Endothelial cell (in vitro differentiated cells): Measurements from ENCODE around the gene LSG1. TPM values are rescaled to one million over a fixed set of nuclear protein-coding genes. Genes with fewer than 3 reads are reported as not detected.

Experiments used
- DNase-seq: peaks from one replicate; pipeline ENCODE4 v3.0.0; 2021; ENCODE audit warnings: low spot score
- H3K27ac Mint-ChIP-seq: one replicate; pipeline ENCODE4 v1.8.0; 2021; ENCODE audit warnings: mixed read lengths, inconsistent platforms; ENCODE audit not compliant: unreplicated experiment
- H3K27me3 Mint-ChIP-seq: one replicate; pipeline ENCODE4 v1.8.0; 2021; ENCODE audit warnings: mild to moderate bottlenecking, moderate library complexity, mixed read lengths, inconsistent platforms; ENCODE audit not compliant: unreplicated experiment
- H3K36me3 Mint-ChIP-seq: one replicate; pipeline ENCODE4 v1.8.0; 2021; ENCODE audit warnings: mild to moderate bottlenecking, low read depth, mixed read lengths, inconsistent platforms; ENCODE audit not compliant: unreplicated experiment
- H3K4me1 Mint-ChIP-seq: one replicate; pipeline ENCODE4 v1.8.0; 2021; ENCODE audit warnings: mild to moderate bottlenecking, mixed read lengths, inconsistent platforms; ENCODE audit not compliant: unreplicated experiment
- H3K4me3 Mint-ChIP-seq: one replicate; pipeline ENCODE4 v1.8.0; 2021; ENCODE audit warnings: mild to moderate bottlenecking, mixed read lengths, inconsistent platforms; ENCODE audit not compliant: unreplicated experiment
- H3K9me3 Mint-ChIP-seq: one replicate; pipeline ENCODE4 v1.8.0; 2021; ENCODE audit warnings: mixed read lengths, inconsistent platforms; ENCODE audit not compliant: unreplicated experiment
- CTCF ChIP-seq: fragments of 200-600 bp; sonication (generic); IDR thresholded peaks from one replicate; pipeline ENCODE4 v1.5.0; 2021; ENCODE audit warnings: antibody characterized with exemption; ENCODE audit not compliant: unreplicated experiment
- total RNA-seq: library from RNA; stranded (reverse); fragmentation: NEBNext Ultra II Directional; extraction: Animal tissue kit (Norgen Biotek cat#: 25700); gene quantifications from one replicate; pipeline ENCODE4 v1.2.1, GENCODE V29; 2021; ENCODE audit not compliant: unreplicated experiment

The LSG1 gene
- total RNA-seq, 1 donor from 2014 or later: 35.8 TPM

GRCh38 chr3:194661946-194662345 lies 10.0 kb downstream of the LSG1 start:
- H3K36me3 Mint-ChIP-seq: peaks cover 25% of the 10 kb centered on the region
- H3K4me1 Mint-ChIP-seq: peaks cover 42% of the 10 kb centered on the region

GRCh38 chr3:194661374-194661773 lies 10.6 kb downstream of the LSG1 start:
- H3K27ac Mint-ChIP-seq: peak overlapping the region; percentile 82
- H3K36me3 Mint-ChIP-seq: peaks cover 26% of the 10 kb centered on the region
- no peak overlapping the region for H3K4me3 Mint-ChIP-seq
- DNase-seq: no peak
- no peaks in the 10 kb centered on the region for H3K9me3 Mint-ChIP-seq
- peaks cover 42% of the 10 kb centered on the region for H3K4me1 Mint-ChIP-seq
- TF ChIP-seq CTCF: no peak
- no peaks in the 10 kb centered on the region for H3K27me3 Mint-ChIP-seq

More at GRCh38 chr3:194661946-194662345, 10.0 kb downstream of the LSG1 start:
- H3K9me3 Mint-ChIP-seq: no peaks in the 10 kb centered on the region
- no peaks in the 10 kb centered on the region for H3K27me3 Mint-ChIP-seq
- peak overlapping the region; percentile 83 for H3K27ac Mint-ChIP-seq
- H3K4me3 Mint-ChIP-seq: no peak overlapping the region
- no peak for DNase-seq
- TF ChIP-seq CTCF: no peak

GRCh38 chr3:194659778-194660177 lies 12.2 kb downstream of the LSG1 start:
- TF ChIP-seq CTCF: no peak
- Mint-ChIP-seq H3K27ac (peak overlapping the region; percentile 75), H3K4me1 (peaks cover 42% of the 10 kb centered on the region), H3K27me3 (no peaks in the 10 kb centered on the region), H3K36me3 (peaks cover 10% of the 10 kb centered on the region), H3K4me3 (no peak overlapping the region), H3K9me3 (no peaks in the 10 kb centered on the region)
- no peak for DNase-seq

- Mint-ChIP-seq H3K4me3 (no peak overlapping the region), H3K9me3 (no peaks in the 10 kb centered on the region), H3K36me3 (peaks cover 14% of the 10 kb centered on the region), H3K27me3 (no peaks in the 10 kb centered on the region), H3K4me1 (peaks cover 42% of the 10 kb centered on the region), H3K27ac (peak overlapping the region; percentile 89)
- no peak for TF ChIP-seq CTCF
- DNase-seq: no peak
Observed at GRCh38 chr3:194658477-194659242, 13.3 kb downstream of the LSG1 start.

GRCh38 chr3:194657439-194657838 lies 14.6 kb downstream of the LSG1 start:
- no peak for DNase-seq
- H3K27me3 Mint-ChIP-seq: no peaks in the 10 kb centered on the region
- no peaks in the 10 kb centered on the region for H3K9me3 Mint-ChIP-seq
- no peak overlapping the region for H3K4me3 Mint-ChIP-seq
- H3K36me3 Mint-ChIP-seq: peaks cover 24% of the 10 kb centered on the region
- peak overlapping the region; percentile 84 for H3K27ac Mint-ChIP-seq
- peaks cover 42% of the 10 kb centered on the region for H3K4me1 Mint-ChIP-seq
- no peak for TF ChIP-seq CTCF
